ENCODE measurements around the gene TNFRSF14. TPM values are rescaled to one million over a fixed set of nuclear protein-coding genes. Genes with fewer than 3 reads are reported as not detected.

Gene TNFRSF14
- total RNA-seq, 3 donors from 2014 or later (not counting 1 experiment from before 2014, with no cell fraction given): 228 to 266 (median 262) TPM

DNA sequence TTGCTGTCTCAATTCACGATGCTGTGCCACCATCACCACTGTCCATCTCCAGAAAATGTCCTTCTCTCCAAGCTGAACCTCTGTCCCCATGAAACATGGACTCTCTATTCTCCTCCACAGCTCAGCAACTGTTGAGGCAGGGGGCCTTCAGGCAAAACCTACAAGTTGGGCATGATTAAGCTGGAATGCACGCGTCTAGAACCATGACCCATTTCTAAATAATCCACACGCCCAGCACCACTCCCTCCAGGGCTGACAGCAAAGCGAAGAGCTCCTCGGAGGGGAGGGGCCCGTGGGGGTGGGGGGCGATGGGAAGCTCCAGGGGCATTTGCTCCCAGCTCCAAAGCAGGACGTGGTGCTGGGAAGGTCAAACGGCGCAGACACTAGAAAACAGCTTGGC is 22.8 kb upstream of the TNFRSF14 start:
- peaks cover 0 to 8% of the 10 kb centered on the region in 2 donors for H3K4me1 Mint-ChIP-seq
- Histone ChIP-seq H3K27me3 (ENCODE audit: control insufficient read depth, insufficient read depth, low read length) (peaks cover 35% of the 10 kb centered on the region), H3K4me1 (ENCODE audit: control insufficient read depth, insufficient read depth, low read length) (peaks cover 25% of the 10 kb centered on the region), H3K4me3 (ENCODE audit: low read length) (no peak overlapping the region), H3K27ac (ENCODE audit: low read length) (no peak overlapping the region), H3K9me3 (ENCODE audit: control insufficient read depth, insufficient read depth, low read length) (no peaks in the 10 kb centered on the region), H3K36me3 (ENCODE audit: control insufficient read depth, insufficient read depth, low read length) (no peaks in the 10 kb centered on the region)
- no peaks in the 10 kb centered on the region for H3K36me3 Mint-ChIP-seq
- no peak overlapping the region for H3K27ac Mint-ChIP-seq
- TF ChIP-seq CTCF (IDR thresholded peaks at IDR 0.05): no peak
- no peak overlapping the region for H3K4me3 Mint-ChIP-seq
- WGBS (ENCODE audit: insufficient coverage): 79% methylated on average over 11 of the region's 11 CpGs
- no peaks in the 10 kb centered on the region for H3K9me3 Mint-ChIP-seq
- intact Hi-C loops (cut with micrococcal nuclease): no loop called here
- no peak for DNase-seq
- H3K27me3 Mint-ChIP-seq (ENCODE audit: low read depth in 2 of 2): peaks cover 0 to 13% of the 10 kb centered on the region in 2 donors
- no peak for ATAC-seq

GRCh38 chr1:2534315-2534686 is 21.9 kb upstream of the TNFRSF14 start:
- Mint-ChIP-seq H3K27ac (no peak overlapping the region), H3K27me3 (ENCODE audit: low read depth in 2 of 2) (peaks cover 0 to 9% of the 10 kb centered on the region in 2 donors)
- ATAC-seq: no peak

DNA sequence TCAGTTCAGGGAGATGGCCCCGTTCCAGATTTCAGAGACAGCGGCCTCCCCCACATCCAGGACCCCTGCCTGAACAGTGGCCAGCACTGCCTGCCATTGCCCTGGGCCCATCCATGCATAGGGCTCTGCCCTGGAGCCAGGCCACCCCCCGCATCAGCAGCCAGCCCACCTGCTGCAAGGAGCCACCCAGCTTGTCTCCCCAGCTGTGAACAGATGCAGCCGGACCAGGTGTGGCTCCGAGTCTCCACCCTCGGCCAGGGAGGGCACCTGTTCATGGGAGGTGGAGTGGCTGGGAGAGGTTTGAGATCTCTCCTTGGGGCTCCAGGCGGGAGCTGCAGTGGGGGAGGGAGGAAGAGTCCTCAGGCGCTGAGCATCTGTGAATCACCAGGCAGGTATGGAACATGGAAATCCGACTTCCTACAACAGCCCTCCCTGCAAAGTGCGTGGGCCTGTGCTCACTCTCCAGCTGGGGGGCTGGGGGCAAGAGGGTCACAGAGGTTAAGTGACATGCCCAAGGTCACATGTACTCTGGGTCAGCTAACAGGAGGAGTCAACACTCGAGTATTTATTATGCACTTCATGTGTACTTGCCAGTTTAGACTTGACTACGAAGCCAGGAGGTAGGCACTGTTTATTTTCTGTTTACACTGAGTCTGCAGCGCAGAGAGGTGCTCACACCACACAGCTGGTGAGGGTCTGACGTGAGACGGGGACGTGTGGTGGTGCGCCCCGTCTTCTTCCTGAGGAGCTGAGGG is 21.3 kb upstream of the TNFRSF14 start:
- DNase-seq (no peak), ATAC-seq (no peak)
- peaks cover 12% of the 10 kb centered on the region for H3K4me1 ChIP-seq (ENCODE audit: control insufficient read depth, insufficient read depth, low read length)
- no peak overlapping the region for H3K4me3 Mint-ChIP-seq
- no peak for TF ChIP-seq CTCF (IDR thresholded peaks at IDR 0.05)
- no peaks in the 10 kb centered on the region for H3K9me3 ChIP-seq (ENCODE audit: control insufficient read depth, insufficient read depth, low read length)
- peaks cover 0 to 9% of the 10 kb centered on the region in 2 donors for H3K27me3 Mint-ChIP-seq (ENCODE audit: low read depth in 2 of 2)
- intact Hi-C loops (cut with micrococcal nuclease): no loop called here
- H3K9me3 Mint-ChIP-seq: no peaks in the 10 kb centered on the region
- H3K27me3 ChIP-seq (ENCODE audit: control insufficient read depth, insufficient read depth, low read length): peaks cover 27% of the 10 kb centered on the region
- H3K27ac Mint-ChIP-seq: no peak overlapping the region
- H3K4me3 ChIP-seq (ENCODE audit: low read length): no peak overlapping the region
- no peaks in the 10 kb centered on the region for H3K36me3 Mint-ChIP-seq
- no peaks in the 10 kb centered on the region for H3K4me1 Mint-ChIP-seq
- WGBS (ENCODE audit: insufficient coverage): 64% methylated on average over 18 of the region's 18 CpGs
- no peak overlapping the region for H3K27ac ChIP-seq (ENCODE audit: low read length)
- no peaks in the 10 kb centered on the region for H3K36me3 ChIP-seq (ENCODE audit: control insufficient read depth, insufficient read depth, low read length)

More at GRCh38 chr1:2534315-2534686, 21.9 kb upstream of the TNFRSF14 start:
- WGBS (ENCODE audit: insufficient coverage): 30% methylated on average over 7 of the region's 7 CpGs
- no peak for DNase-seq
- intact Hi-C loops (cut with micrococcal nuclease): no loop called here
- no peak for TF ChIP-seq CTCF (IDR thresholded peaks at IDR 0.05)
- no peaks in the 10 kb centered on the region for H3K9me3 Mint-ChIP-seq
- Histone ChIP-seq H3K4me3 (ENCODE audit: low read length) (no peak overlapping the region), H3K9me3 (ENCODE audit: control insufficient read depth, insufficient read depth, low read length) (no peaks in the 10 kb centered on the region), H3K27me3 (ENCODE audit: control insufficient read depth, insufficient read depth, low read length) (peaks cover 27% of the 10 kb centered on the region), H3K4me1 (ENCODE audit: control insufficient read depth, insufficient read depth, low read length) (peaks cover 16% of the 10 kb centered on the region), H3K27ac (ENCODE audit: low read length) (no peak overlapping the region), H3K36me3 (ENCODE audit: control insufficient read depth, insufficient read depth, low read length) (no peaks in the 10 kb centered on the region)
- H3K4me1 Mint-ChIP-seq: no peaks in the 10 kb centered on the region
- no peak overlapping the region for H3K4me3 Mint-ChIP-seq
- no peaks in the 10 kb centered on the region for H3K36me3 Mint-ChIP-seq

- peaks cover 11% of the 10 kb centered on the region for H3K4me1 ChIP-seq (ENCODE audit: control insufficient read depth, insufficient read depth, low read length)
- H3K27ac ChIP-seq (ENCODE audit: low read length): no peak overlapping the region
- WGBS (ENCODE audit: insufficient coverage): 90% methylated on average over 27 of the region's 27 CpGs
- H3K36me3 ChIP-seq (ENCODE audit: control insufficient read depth, insufficient read depth, low read length): no peaks in the 10 kb centered on the region
- intact Hi-C loops (cut with micrococcal nuclease): no loop called here
- H3K36me3 Mint-ChIP-seq: no peaks in the 10 kb centered on the region
- peaks cover 0 to 9% of the 10 kb centered on the region in 2 donors for H3K27me3 Mint-ChIP-seq (ENCODE audit: low read depth in 2 of 2)
- H3K4me1 Mint-ChIP-seq: no peaks in the 10 kb centered on the region
- no peak overlapping the region for H3K4me3 Mint-ChIP-seq
- H3K9me3 Mint-ChIP-seq: no peaks in the 10 kb centered on the region
- no peak overlapping the region for H3K4me3 ChIP-seq (ENCODE audit: low read length)
- DNase-seq: no peak
- no peak for TF ChIP-seq CTCF (IDR thresholded peaks at IDR 0.05)
- H3K9me3 ChIP-seq (ENCODE audit: control insufficient read depth, insufficient read depth, low read length): no peaks in the 10 kb centered on the region
- H3K27ac Mint-ChIP-seq: no peak overlapping the region
- H3K27me3 ChIP-seq (ENCODE audit: control insufficient read depth, insufficient read depth, low read length): peaks cover 24% of the 10 kb centered on the region
- no peak for ATAC-seq
Observed at GRCh38 chr1:2535455-2535854, 20.7 kb upstream of the TNFRSF14 start.
